IMR-90 (cell line): ENCODE measurements around the gene DOCK10. TPM values are rescaled to one million over a fixed set of nuclear protein-coding genes. Genes with fewer than 3 reads are reported as not detected.

Experiments used
- ATAC-seq: fragments of 200-7000 bp; cut with Tn5 transposase; 2 replicates; pipeline ENCODE4 v1.9.1; 2020; ENCODE audit warnings: low read depth, mild to moderate bottlenecking, moderate library complexity
- BruUV-seq: library from RNA; stranded (reverse); fragments of 400-500 nt; replicated peaks from 2 replicates; lab custom pipeline; 2021; lab: Mats Ljungman, UMichigan
- CTCF ChIA-PET: fragments of 300-600 bp; formaldehyde crosslinking; extraction: SDS; loops from one replicate; lab custom pipeline; 2021; ENCODE audit warnings: antibody characterized with exemption; lab: Yijun Ruan, JAX
- POLR2A ChIA-PET: fragments of 300-600 bp; sonication (Branson Sonifier 250); formaldehyde crosslinking; loops from one replicate; lab custom pipeline; 2022; ENCODE audit warnings: antibody characterized with exemption; ENCODE audit not compliant: unreplicated experiment; lab: Charles Lee
- DNase-seq: peaks from one replicate; pipeline ENCODE4 v3.0.0; 2013
- H2AFZ ChIP-seq: replicated peaks from 2 replicates; pipeline ENCODE3; 2013; ENCODE audit warnings: low read length, mild to moderate bottlenecking; ENCODE audit not compliant: poor library complexity
- H2AK5ac ChIP-seq: 2 replicates; pipeline ENCODE4 v1.6.1; 2013; ENCODE audit warnings: low read depth, low read length, inconsistent platforms
- H2AK9ac ChIP-seq: replicated peaks from 2 replicates; pipeline ENCODE3; 2013; ENCODE audit warnings: mild to moderate bottlenecking, low read depth, low read length, moderate library complexity; ENCODE audit not compliant: poor library complexity
- H2BK120ac ChIP-seq: 2 replicates; pipeline ENCODE4 v1.6.1; 2013; ENCODE audit warnings: low read depth, low read length, inconsistent platforms
- H2BK15ac ChIP-seq: 3 replicates; pipeline ENCODE4 v1.6.1; 2013; ENCODE audit warnings: low read depth, low read length, inconsistent platforms
- H2BK20ac ChIP-seq: 2 replicates; pipeline ENCODE4 v1.6.1; 2013; ENCODE audit warnings: low read depth, mild to moderate bottlenecking, inconsistent platforms, low read length, moderate library complexity
- H2BK5ac ChIP-seq: 2 replicates; pipeline ENCODE4 v1.6.1; 2013; ENCODE audit warnings: mild to moderate bottlenecking, low read depth, low read length, inconsistent platforms; ENCODE audit not compliant: poor library complexity, severe bottlenecking
- H3K14ac ChIP-seq: replicated peaks from 2 replicates; pipeline ENCODE4 v1.6.1; 2013; ENCODE audit warnings: low read depth, low read length, inconsistent platforms
- H3K18ac ChIP-seq: 2 replicates; pipeline ENCODE4 v1.6.1; 2013; ENCODE audit warnings: low read depth, low read length, control low read depth
- H3K23ac ChIP-seq: 2 replicates; pipeline ENCODE4 v1.6.1; 2013; ENCODE audit warnings: low read depth, low read length, inconsistent platforms
- H3K27ac ChIP-seq: 2 replicates; pipeline ENCODE4 v1.5.1; 2013; ENCODE audit warnings: mild to moderate bottlenecking, control low read depth, low read length; ENCODE audit not compliant: insufficient read depth
- H3K27me3 ChIP-seq: 2 replicates; pipeline ENCODE4 v1.6.1; 2013; ENCODE audit warnings: low read length; ENCODE audit not compliant: control insufficient read depth, insufficient read depth
- H3K36me3 ChIP-seq: 2 replicates; pipeline ENCODE4 v1.6.1; 2013; ENCODE audit warnings: low read length, mixed read lengths; ENCODE audit not compliant: control insufficient read depth, insufficient read depth
- H3K4ac ChIP-seq: 2 replicates; pipeline ENCODE4 v1.6.1; 2013; ENCODE audit warnings: low read depth, low read length, inconsistent platforms
- H3K4me1 ChIP-seq: 2 replicates; pipeline ENCODE4 v1.6.1; 2013; ENCODE audit warnings: low read length, mixed read lengths; ENCODE audit not compliant: control insufficient read depth, insufficient read depth
- H3K4me2 ChIP-seq: 2 replicates; pipeline ENCODE4 v1.6.1; 2013; ENCODE audit warnings: low read depth, mild to moderate bottlenecking, control low read depth, low read length, moderate library complexity
- H3K4me3 ChIP-seq: 2 replicates; pipeline ENCODE4 v1.5.1; 2013; ENCODE audit warnings: low read depth, mild to moderate bottlenecking, control low read depth, low read length, moderate library complexity; ENCODE audit not compliant: insufficient read depth
- H3K56ac ChIP-seq: 2 replicates; pipeline ENCODE4 v1.6.1; 2013; ENCODE audit warnings: low read length, inconsistent platforms; ENCODE audit not compliant: insufficient read depth; ENCODE audit errors: extremely low read depth
- H3K79me1 ChIP-seq, 2 experiments: 2 replicates each; pipeline ENCODE4 v1.6.1; 2013; ENCODE audit warnings: low read length in 2 of 2, inconsistent platforms in 1 of 2, low read depth in 1 of 2
- H3K9ac ChIP-seq: 2 replicates; pipeline ENCODE4 v1.6.1; 2013; ENCODE audit warnings: low read depth, low read length, control low read depth
- H3K9me1 ChIP-seq: 2 replicates; pipeline ENCODE4 v1.6.1; 2013; ENCODE audit warnings: low read length, inconsistent platforms; ENCODE audit not compliant: insufficient read depth
- H3K9me3 ChIP-seq: 2 replicates; pipeline ENCODE4 v1.6.1; 2013; ENCODE audit warnings: low read length; ENCODE audit not compliant: control insufficient read depth, insufficient read depth
- H4K20me1 ChIP-seq: 2 replicates; pipeline ENCODE4 v1.6.1; 2013; ENCODE audit warnings: low read length, inconsistent platforms; ENCODE audit not compliant: insufficient read depth
- H4K5ac ChIP-seq: 2 replicates; pipeline ENCODE4 v1.6.1; 2013; ENCODE audit warnings: mild to moderate bottlenecking, low read depth, low read length, control low read depth
- H4K8ac ChIP-seq, 2 experiments: 2 replicates each; pipeline ENCODE4 v1.6.1; 2013; ENCODE audit warnings: low read depth in 2 of 2, low read length in 2 of 2, control low read depth in 1 of 2, inconsistent platforms in 1 of 2
- H4K91ac ChIP-seq: 2 replicates; pipeline ENCODE4 v1.6.1; 2013; ENCODE audit warnings: low read depth, low read length, inconsistent platforms; ENCODE audit not compliant: insufficient read depth
- CTCF ChIP-seq: conservative IDR thresholded peaks from 2 replicates; pipeline ENCODE4 v1.5.1; 2012; ENCODE audit warnings: mild to moderate bottlenecking, low read depth, low read length, improper control_type of control experiment
- FOS ChIP-seq: fragments of 150-350 bp; IDR thresholded peaks from 2 replicates; pipeline ENCODE4 v1.6.1; 2016; ENCODE audit warnings: low read depth, low read length
- MAFK ChIP-seq: IDR thresholded peaks from 2 replicates; pipeline ENCODE4 v1.6.1; 2012; ENCODE audit warnings: low read depth, low read length, improper control_type of control experiment
- MAZ ChIP-seq: IDR thresholded peaks from 2 replicates; pipeline ENCODE4 v1.6.1; 2012; ENCODE audit warnings: low read depth, mild to moderate bottlenecking, low read length, improper control_type of control experiment, moderate library complexity, borderline replicate concordance
- MXI1 ChIP-seq: IDR thresholded peaks from 2 replicates; pipeline ENCODE4 v1.6.1; 2012; ENCODE audit warnings: low read depth, mild to moderate bottlenecking, low read length, moderate library complexity, borderline replicate concordance
- NFE2L2 ChIP-seq: fragments of 150-350 bp; IDR thresholded peaks from 2 replicates; pipeline ENCODE4 v1.6.1; 2016; ENCODE audit warnings: low read depth, mild to moderate bottlenecking, low read length
- RAD21 ChIP-seq: IDR thresholded peaks from 2 replicates; pipeline ENCODE4 v1.6.1; 2012; ENCODE audit warnings: low read length, improper control_type of control experiment
- SMC3 ChIP-seq: fragments of 150-350 bp; IDR thresholded peaks from 2 replicates; pipeline ENCODE4 v1.6.1; 2016; ENCODE audit warnings: low read depth, mild to moderate bottlenecking, antibody characterized with exemption, low read length, moderate library complexity
- WGBS, 2 experiments: methylation state at CpG; one replicate each; pipeline versions ENCODE4 v1.1.5 to v1.1.7; 2013; ENCODE audit warnings: missing lambda C conversion rate in 2 of 2; ENCODE audit not compliant: insufficient read length in 1 of 2; ENCODE audit errors: extremely low coverage in 2 of 2; 5-methylcytosine and 5-hydroxymethylcytosine counted together
- dilution Hi-C: fragments of 300-500 bp; cut with HindIII; formaldehyde crosslinking; loops from one replicate; pipeline ENCODE4 v1.14.3; 2018; ENCODE audit warnings: low sequenced_read_pairs; ENCODE audit not compliant: unreplicated experiment
- in situ Hi-C: fragments of 300-500 bp; cut with MboI; formaldehyde crosslinking; loops from 3 replicates; pipeline ENCODE4 v1.14.3; 2019; ENCODE audit warnings: low sequenced_read_pairs, inconsistent platforms, mixed read lengths
- intact Hi-C: fragments of 100-400 bp; cut with micrococcal nuclease; formaldehyde crosslinking; loops from 2 replicates; pipeline ENCODE4 v1.10.0; 2022
- polyA plus RNA-seq, 3 experiments: library from polyadenylated mRNA; depleted of rRNA; stranded (reverse); fragments of >200 nt; gene quantifications; 2 replicates each; pipeline ENCODE4 v1.2.3, GENCODE V29; 2012; ENCODE audit warnings: low replicate concordance in 1 of 3
- total RNA-seq: library from RNA; depleted of rRNA; stranded (reverse); fragments of >200 nt; gene quantifications from 2 replicates; pipeline ENCODE4 v1.2.3, GENCODE V29; 2012
- TF ChIP-seq, protein P1 (sequence below): fragments of 150-350 bp; IDR thresholded peaks from 2 replicates; pipeline ENCODE4 v1.6.1; 2016; ENCODE audit warnings: low read depth, mild to moderate bottlenecking, low read length, moderate library complexity, borderline replicate concordance

The DOCK10 gene
- total and polyA plus RNA-seq, 2 of the 4 experiments (the other 2 are of a cell fraction): 58.6 to 75.3 TPM

- no CpG with 5 or more reads among the region's 1 CpG for WGBS, 2 experiments
- Histone ChIP-seq H3K18ac (no peak overlapping the region), H3K36me3 (peaks cover 5% of the 10 kb centered on the region), H2BK20ac (no peak overlapping the region), H3K4me1 (no peaks in the 10 kb centered on the region), H2BK5ac (no peak overlapping the region), H3K79me1 (no peaks in the 10 kb centered on the region; a peak in 1 of 4 replicates), H4K91ac (no peak overlapping the region), H3K23ac (no peak overlapping the region), H4K20me1 (no peaks in the 10 kb centered on the region), H2BK15ac (no peak overlapping the region), H3K27ac (no peak overlapping the region), H2BK120ac (no peak overlapping the region), H3K14ac (no peak overlapping the region), H3K9ac (no peak overlapping the region), H3K4me2 (no peak overlapping the region), H3K4ac (no peak overlapping the region), H3K56ac (no peak overlapping the region), H2AK5ac (no peak overlapping the region), H3K9me3 (no peaks in the 10 kb centered on the region), H3K27me3 (no peaks in the 10 kb centered on the region), H4K8ac (no peak overlapping the region), H4K5ac (no peak overlapping the region), H3K9me1 (no peaks in the 10 kb centered on the region), H2AFZ (no peak overlapping the region), H2AK9ac (no peak overlapping the region), H3K4me3 (no peak overlapping the region)
- ChIA-PET POLR2A (no interaction called here), CTCF (no interaction called here)
- no TSS peak for BruUV-seq
- ATAC-seq (peak; percentile 29; the same call in 1 of the 2 replicates), DNase-seq (peak; percentile 49)
- intact Hi-C loops: no loop called here
- no peak for TF ChIP-seq CTCF
- no peak for TF ChIP-seq MXI1
- TF ChIP-seq NFE2L2: no peak
- TF ChIP-seq SMC3: no peak
- TF ChIP-seq RAD21: no peak
- no peak for TF ChIP-seq MAFK
- TF ChIP-seq, protein P1, sequence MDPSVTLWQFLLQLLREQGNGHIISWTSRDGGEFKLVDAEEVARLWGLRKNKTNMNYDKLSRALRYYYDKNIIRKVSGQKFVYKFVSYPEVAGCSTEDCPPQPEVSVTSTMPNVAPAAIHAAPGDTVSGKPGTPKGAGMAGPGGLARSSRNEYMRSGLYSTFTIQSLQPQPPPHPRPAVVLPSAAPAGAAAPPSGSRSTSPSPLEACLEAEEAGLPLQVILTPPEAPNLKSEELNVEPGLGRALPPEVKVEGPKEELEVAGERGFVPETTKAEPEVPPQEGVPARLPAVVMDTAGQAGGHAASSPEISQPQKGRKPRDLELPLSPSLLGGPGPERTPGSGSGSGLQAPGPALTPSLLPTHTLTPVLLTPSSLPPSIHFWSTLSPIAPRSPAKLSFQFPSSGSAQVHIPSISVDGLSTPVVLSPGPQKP: no peak
- TF ChIP-seq MAZ: no peak
- TF ChIP-seq FOS: no peak
- dilution Hi-C loops: no loop called here
- in situ Hi-C loops: no loop called here
Observed at GRCh38 chr2:224850081-224850480, 192.2 kb downstream of the DOCK10 start.
